NCI-H146 (cell line): ENCODE measurements around the gene GIPC1.
"Not testable (repeated sequence)": the region's sequence is repeated elsewhere in the genome, so short reads cannot be mapped to it uniquely, and the experiment has no call there.

Experiments used
- DNase-seq: peaks from one replicate; lab custom pipeline; 2025; lab: John Stamatoyannopoulos, UW

GIPC1 gene

GRCh38 chr19:14470031-14470876, 25.7 kb downstream of the GIPC1 start:
- DNase-seq: no peak

GRCh38 chr19:14467816-14468215, 28.1 kb downstream of the GIPC1 start:
- no peak for DNase-seq

- no peak for DNase-seq
Measured at GRCh38 chr19:14467391-14467790, 28.5 kb downstream of the GIPC1 start.

GRCh38 chr19:14463747-14464146, 32.2 kb downstream of the GIPC1 start:
- DNase-seq: no peak

- DNase-seq: not testable (repeated sequence)
Measured at GRCh38 chr19:14462401-14462800, 33.5 kb downstream of the GIPC1 start.

- DNase-seq: no peak
Measured at GRCh38 chr19:14460935-14461334, 35.0 kb downstream of the GIPC1 start.

GRCh38 chr19:14459703-14460102, 36.2 kb downstream of the GIPC1 start:
- no peak for DNase-seq

- not testable (repeated sequence) for DNase-seq
Measured at GRCh38 chr19:14452303-14452702, 43.6 kb downstream of the GIPC1 start.

GRCh38 chr19:14450876-14451275, 45.1 kb downstream of the GIPC1 start:
- DNase-seq: no peak

- DNase-seq: peak; percentile 35
Measured at GRCh38 chr19:14450168-14450874, 45.6 kb downstream of the GIPC1 start.

- DNase-seq: no peak
Measured at GRCh38 chr19:14449321-14449720, 46.6 kb downstream of the GIPC1 start.

GRCh38 chr19:14446336-14447036, 49.4 kb downstream of the GIPC1 start:
- DNase-seq: no peak

GRCh38 chr19:14443632-14444216, 52.2 kb downstream of the GIPC1 start:
- no peak for DNase-seq

- DNase-seq: no peak
Measured at GRCh38 chr19:14442891-14443631, 52.9 kb downstream of the GIPC1 start.

- no peak for DNase-seq
Measured at GRCh38 chr19:14441041-14441938, 54.6 kb downstream of the GIPC1 start.

GRCh38 chr19:14440049-14440448, 55.9 kb downstream of the GIPC1 start:
- DNase-seq: no peak

- no peak for DNase-seq
Measured at GRCh38 chr19:14439014-14439413, 56.9 kb downstream of the GIPC1 start.

- no peak for DNase-seq
Measured at GRCh38 chr19:14437578-14438140, 58.3 kb downstream of the GIPC1 start.

GRCh38 chr19:14435320-14436050, 60.4 kb downstream of the GIPC1 start:
- DNase-seq: no peak
